GF-D8 (cell line): Measurements from ENCODE around the gene TCP1.
"Not testable (repeated sequence)": the region's sequence is repeated elsewhere in the genome, so short reads cannot be mapped to it uniquely, and the experiment has no call there.

Experiments
- DNase-seq: peaks from one replicate; lab custom pipeline; 2025; lab: John Stamatoyannopoulos, UW

The TCP1 gene

DNA sequence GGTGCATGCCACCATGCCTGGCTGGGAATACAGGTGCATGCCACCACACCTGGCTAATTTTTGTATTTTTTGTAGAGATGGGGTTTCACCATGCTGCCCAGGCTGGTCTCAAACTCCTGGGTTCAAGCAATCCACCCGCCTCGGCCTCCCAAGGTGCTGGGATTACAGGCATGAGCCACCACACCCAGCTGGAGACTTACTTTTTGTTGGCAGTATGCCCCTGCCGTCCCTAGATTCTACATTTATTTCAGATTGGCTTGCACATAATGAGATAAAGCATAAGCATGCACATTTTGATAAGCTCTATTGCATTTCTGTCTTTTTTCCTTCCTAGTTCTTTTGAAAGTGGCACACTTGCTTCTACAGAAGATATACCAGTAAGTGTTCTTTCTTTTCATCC is 27.4 kb upstream of the TCP1 start:
- not testable (repeated sequence) for DNase-seq

DNA sequence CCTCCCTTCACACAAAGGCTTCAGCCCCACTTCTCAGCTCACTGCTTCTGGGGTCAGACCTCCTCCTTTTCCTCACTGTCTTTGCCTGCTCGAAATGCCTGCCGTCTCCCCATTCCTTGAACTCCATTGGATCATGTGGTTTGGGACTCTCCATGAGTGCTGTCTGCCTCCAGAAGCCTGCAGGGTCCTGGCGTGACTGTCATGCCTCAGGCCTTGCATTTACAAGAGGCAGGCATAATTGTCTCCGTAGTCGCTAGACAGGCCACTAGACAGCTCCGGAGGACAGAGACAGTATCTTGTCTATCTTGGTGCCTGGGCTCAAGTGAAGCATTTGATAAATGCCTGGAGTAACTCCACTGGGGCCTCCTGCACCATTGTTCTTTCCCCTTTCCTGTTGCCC is 26.0 kb upstream of the TCP1 start:
- no peak for DNase-seq

DNA sequence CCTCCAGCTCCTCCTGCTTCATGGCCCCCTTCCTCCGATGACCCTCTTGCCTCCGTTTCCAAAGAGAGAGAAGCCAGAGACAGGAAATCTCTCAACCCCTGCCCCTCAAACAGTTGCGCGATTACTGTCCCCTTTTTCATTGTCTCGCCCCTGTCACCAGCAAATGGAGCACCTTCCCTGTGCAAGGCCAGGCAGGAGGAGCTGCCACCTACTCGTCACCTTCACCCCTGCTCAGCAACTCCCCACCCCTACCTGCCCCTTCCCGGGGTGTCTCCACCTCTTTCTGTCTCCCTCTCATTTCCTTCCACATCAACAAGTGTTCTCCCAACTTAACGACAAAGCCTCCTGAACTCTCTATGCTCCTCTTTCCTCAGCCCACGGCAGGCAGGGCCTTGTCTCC is 24.4 kb upstream of the TCP1 start:
- DNase-seq, result no peak

DNA sequence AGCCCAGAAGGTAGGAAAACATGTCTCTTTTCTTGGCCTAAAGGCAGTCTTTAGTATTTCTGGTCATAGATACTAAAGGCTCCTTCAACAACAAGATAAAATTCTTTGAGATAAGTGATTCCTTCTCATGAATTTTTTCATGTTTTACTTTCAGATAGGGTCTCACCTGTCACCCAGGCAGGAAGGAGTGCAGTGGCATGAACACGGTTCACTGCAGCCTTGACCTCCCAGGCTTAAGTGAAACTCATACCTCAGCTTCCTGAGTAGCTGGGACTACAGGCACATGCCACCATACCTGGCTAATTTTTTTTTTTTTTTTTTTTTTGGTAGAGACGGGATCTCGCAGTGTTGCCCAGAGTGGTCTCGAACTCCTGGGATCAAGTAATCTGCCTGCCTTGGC is 19.7 kb upstream of the TCP1 start:
- no peak for DNase-seq

DNA sequence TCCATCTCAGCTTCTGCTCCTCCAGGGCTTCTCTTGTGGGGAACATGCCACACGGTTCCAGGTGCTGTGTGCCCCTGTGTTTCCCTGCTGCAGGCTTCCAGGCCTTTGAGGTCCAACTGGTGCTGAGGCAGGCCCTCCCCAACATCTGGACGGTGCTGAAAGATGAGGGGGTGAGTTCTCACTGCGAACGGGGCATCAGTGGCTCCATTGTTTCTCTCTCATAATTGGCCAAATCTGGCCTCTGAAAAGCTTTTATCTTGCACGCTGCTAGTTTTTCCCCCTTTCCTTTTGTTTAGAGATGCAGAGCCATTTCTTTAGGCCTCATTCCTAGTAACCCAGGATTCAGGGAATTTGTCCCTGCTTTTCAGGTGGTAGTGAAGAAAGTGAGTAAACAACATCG is 19.2 kb upstream of the TCP1 start:
- DNase-seq, result no peak

DNA sequence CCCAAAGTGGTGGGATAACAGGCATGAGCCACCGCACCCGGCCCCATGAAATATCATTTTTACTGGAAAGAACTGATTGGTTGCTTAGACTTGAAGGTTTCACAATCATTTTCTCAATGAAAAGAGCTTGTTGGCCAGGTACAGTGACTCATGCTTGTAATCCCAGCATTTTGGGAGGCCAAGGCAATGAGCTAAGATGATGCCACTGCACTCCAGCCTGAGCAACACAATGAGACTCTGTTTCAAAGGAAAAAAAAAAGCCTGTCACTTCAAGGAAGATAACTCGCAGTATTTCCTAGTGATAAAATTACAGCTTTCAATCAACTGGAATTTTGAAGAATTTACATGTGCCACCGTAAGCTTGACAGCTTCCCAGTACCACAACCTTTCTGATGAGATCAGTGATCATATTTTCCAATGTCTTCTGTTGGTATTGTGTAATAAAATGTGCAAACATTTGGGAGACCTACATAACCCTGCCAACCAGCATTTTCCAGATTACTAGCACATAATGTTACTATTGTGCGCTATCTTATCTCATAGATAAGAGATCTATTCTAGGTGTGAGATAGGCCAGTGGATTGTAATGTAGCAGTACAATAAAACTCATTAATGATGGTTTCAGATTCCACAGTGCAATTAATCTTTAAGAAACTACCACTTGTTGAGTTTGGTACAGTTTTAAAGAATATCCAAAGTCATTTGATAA is 17.9 kb upstream of the TCP1 start:
- DNase-seq, result no peak

DNA sequence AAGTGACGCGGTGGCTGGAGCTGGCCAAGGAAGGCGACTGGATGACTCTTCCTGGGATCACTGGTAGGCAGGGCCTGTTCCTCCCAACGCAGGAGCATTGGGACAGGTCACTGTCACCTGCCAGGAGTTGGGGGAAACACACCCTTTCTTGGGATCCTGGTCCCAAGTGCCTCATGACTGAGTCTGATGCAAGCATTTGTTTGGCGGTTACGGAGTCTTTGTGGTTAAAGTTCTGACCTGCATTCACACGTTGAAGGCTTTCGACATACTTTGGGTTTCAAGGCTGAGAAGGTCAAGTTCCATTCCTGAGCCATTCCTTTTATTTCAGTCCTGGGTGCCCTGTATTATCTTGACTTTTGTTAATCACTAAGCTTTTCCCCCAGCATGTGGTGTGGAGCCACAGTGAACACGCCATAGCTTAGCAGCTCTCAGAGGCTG is 16.6 kb upstream of the TCP1 start:
- DNase-seq, result peak; percentile 52

DNA sequence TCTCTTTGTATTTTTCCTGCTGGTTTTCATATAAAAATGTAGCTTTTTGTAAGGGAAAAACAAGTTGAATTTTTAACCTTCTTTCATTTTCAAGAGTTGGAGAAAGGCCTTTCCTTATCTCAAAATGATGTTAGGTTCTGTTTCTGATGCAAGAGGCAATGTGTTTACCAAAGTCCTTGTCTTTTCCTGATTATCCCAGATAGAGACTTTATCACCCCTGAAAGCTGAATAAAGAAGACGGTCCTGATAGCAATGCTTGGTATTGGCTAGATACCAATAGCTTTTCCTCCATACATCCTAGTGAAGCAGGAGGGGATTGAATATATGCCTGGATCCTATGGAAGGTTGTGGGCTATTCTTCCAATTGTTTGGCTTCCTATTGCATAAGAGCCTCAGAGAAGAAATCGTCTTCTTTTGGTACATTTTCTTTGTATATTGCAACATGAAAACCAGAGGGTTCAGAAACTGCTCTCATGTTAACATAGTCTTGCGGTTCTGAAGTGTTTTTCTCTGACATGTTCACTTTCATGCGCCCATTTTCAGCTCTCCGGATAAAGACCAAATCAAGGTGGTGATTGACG is 16.1 kb upstream of the TCP1 start:
- DNase-seq, result no peak

DNA sequence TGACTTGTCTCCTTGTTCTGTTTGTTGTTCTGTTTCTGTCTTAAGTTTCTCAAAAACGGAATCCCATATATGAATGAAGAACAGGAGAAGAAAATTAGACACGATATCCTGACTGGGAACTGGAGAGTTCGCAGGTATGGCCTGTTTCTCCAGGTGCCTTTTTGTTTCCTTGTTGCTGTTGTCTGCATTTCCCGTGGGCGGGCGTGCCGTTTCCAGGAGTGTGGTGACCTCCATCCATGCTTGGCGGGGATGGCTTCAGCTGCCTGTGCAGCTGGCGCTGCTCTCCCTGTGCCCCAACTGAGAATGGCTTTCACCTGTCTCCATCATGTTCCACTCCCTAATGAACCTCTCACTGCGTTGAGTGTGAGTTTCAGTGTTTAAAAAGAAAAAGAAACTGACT is 15.1 kb upstream of the TCP1 start:
- no peak for DNase-seq

DNA sequence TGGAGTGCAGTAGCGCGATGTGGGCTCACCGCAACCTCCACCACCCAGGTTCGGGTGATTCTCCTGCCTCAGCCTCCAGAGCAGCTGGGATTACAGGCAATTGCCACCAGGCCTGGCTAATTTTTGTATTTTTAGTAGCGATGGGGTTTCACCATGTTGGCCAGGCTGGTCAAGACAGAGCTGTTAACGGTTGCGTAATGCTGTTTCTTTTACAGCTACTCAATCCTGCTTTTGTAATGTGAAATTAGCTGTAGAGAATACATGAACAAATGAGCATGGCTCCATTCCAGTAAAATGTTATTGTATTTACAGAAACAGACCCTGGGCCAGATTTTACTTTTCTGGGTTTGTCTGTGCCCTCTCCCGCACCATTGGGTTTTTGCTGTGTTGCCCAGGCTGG is 12.5 kb upstream of the TCP1 start:
- no peak for DNase-seq

DNA sequence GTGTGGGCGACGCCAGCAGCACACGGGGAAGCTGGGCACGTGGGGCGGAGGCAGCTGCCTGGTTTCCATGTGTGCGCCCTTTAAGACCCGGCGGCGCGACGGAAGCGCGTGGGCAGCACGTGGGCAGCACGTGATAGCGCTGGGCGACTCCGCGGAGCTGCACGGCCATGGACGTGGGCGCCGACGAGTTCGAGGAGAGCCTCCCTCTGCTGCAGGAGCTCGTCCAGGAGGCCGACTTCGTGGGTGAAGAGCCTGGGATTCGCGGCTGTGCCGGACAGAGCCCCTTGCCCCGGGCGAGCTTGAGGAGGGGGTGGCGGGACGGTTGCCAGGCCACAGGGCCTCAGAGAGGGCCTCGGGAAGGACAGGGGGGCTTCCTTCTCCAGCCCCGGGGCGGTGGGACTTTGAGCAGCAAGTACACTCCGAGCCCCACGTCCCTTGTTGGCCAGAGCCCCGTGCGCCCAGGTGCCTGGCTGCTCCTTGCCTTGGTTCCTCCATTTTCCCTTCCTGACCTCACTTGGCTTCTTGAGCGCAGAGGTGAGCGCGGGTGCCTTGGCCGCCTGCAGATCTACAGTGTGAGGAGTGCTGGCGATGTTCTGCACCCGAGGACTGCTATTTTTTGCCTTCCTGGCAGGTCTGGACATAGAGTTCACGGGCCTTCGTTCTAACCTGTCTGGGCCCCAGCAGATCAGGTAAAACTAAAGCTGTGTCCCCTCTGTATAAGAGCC is 10.9 kb upstream of the TCP1 start, which contains the start of gene PNLDC1:
TSS of gene PNLDC1 (plus strand) at position 136 of the 725 bp plus-strand sequence. CDS start at position 168, 32 bp downstream.
- no peak for DNase-seq

DNA sequence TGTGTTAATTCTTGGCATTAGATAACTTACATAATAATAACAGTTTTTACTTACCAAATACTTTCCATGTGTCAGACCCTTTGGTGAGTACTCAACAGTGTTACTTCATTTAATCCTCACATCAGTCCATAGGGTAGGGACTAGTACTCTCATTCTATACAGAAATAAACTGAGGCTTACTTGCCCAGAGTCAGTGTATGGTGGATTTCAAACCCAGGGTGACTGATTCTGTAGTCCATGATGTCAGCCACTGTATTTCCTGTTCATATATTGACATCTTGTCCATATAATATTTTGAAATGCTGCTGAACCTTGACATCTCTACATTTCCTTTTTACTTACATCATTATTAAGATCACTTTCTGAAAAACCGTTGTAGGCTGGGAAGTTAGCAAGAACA is 8.2 kb upstream of the TCP1 start:
- no peak for DNase-seq

DNA sequence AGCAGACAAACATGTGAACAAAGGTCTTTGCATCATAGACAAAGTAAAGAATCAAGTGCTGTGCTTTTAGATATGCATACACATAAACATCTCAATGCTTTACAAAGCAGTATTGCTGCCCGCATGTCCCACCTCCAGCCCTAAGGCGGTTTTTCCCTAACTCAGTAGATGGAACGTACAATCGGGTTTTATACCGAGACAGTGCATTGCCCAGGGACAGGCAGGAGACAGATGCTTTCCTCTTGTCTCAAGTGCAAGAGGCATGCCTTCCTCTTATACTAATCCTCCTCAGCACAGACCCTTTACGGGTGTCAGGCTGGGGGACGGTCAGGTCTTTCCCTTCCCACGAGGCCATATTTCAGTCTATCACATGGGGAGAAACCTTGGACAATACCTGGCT is 5.6 kb upstream of the TCP1 start:
- DNase-seq, result not testable (repeated sequence)

DNA sequence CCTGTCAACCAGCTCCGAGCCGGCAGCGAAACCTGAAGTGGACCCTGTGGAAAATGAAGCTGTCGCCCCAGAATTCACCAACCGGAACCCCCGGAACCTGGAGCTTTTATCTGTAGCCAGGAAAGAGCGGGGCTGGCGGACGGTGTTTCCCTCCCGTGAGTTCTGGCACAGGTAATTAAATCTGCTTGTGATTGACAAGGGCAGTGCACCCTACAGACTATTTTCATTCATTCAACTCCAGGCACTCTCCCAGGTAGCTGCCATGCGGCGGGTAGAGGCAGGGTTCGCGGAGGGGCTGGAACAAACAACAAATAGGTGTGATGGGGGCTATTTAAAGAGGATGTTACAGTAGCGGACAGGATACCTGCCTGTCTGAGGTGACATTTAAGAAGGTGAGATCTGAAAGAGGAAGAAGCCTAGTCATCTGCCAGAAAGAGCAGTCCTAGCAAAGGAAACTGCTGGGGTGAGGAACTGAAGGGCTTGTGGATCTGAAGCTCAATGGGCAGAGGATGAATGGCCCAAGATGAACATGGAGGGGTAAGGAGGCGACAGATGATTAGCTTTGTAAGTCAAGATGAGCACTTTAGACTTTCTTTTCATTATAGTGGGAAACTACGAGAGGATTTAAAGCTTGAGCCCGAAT is 1.7 kb upstream of the TCP1 start:
- DNase-seq, result no peak

DNA sequence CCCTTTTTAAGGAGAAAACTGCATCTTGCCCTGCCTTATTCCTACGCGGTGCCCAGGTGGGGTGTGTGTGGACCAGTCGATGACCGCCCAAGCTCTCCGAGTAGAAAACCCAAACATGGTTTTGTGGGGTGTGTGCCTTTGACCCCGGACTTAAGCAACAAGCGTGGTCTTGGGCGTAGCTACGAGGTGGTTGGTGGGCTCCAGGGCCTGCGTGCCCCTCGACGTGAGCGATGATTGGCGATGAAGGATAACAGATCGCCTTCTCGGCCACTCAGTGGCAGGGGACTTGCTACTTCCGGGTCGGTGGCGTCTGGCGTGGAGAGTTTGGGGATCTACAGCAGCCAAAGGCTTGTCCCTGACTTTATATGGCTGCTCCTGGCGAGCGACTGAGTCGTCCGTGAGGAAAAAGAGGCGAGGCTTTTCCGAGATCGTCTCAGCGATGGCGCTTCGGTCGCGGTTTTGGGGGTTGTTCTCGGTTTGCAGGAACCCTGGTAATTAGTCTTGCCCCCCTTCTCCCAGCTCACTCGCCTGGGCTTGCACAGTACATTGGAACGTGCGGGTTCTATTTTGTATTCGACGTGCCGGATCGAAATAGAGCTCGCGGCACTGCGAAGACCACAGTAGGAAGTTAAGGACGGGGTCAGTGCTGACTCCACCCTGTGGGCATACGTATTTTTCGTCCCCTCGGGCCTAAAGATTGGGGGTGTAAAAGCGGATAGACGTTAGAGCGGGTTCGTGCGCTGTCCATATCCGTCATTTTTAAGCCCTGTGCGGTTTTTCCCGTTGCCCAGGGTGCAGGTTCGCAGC is 950 bp upstream of the TCP1 start, which contains the start of gene MRPL18:
TSS of gene MRPL18 (plus strand) at position 319 of the 807 bp plus-strand sequence. CDS start at position 440, 121 bp downstream.
- DNase-seq, result peak; percentile 95

DNA sequence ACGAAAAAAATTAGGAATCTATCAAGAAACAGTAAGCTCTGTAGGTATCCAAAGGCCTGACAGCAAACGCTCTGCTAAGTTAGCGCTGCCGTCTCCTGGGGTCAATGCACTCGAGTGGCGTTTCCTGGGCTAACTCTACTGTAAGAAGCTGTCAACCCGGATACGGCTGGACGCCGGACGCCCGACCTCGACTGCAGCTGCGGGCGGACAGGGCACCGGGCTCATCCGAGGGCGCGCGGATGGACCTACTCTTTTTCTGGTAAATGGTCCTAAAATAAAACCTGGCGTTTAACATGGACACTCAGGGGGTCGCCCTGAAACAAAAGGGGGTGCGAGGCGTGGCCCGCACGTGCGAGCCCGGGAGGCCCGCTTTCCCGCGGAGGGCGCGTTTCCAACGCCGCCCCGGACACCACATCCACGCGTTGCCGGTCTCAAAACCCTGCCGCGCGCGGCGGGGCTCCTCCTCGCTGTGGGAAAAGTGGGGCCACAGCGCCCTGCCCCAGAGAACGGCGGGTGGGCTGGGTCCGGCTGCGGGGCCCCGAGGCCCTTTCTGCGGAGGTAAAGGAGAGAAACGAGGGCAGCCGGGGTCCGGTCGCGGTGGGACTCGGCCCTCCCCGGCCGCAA is 537 bp downstream of the TCP1 start:
- no peak for DNase-seq

DNA sequence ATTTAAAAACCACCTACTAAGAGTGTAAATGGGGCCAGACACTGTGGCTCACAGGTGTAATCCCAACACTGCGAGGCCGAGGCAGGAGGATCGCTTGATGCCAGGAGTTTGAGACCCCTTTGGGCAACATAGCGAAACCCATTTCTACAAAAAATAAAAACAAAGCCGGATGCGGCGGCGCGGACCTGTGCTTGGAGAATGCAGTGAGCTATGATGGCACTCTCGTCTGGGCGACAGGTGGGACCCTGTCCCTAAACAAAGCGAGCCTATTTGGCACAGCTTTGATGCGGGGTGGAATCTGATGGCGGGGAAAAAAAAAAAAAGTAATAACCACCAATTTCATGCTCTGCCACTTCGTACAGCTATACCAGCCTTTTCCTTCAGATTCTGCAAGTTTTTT is 1.1 kb downstream of the TCP1 start:
- no peak for DNase-seq

DNA sequence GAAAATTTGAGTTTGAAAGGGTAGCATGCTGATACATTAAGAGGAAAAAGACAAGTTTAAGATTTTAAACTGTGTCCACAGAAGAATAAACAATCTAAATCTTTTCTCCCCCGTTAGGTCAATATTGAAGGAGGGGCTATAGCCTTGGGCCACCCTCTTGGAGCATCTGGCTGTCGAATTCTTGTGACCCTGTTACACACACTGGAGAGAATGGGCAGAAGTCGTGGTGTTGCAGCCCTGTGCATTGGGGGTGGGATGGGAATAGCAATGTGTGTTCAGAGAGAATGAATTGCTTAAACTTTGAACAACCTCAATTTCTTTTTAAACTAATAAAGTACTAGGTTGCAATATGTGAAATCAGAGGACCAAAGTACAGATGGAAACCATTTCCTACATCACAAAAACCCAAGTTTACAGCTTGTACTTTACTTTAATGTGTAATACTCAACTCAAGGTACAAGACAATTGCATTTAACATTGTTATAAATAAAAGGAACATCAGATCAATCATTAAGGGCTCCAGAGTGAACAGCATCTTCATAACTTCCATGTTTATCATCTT is 10.8 kb downstream of the TCP1 start:
- no peak for DNase-seq

DNA sequence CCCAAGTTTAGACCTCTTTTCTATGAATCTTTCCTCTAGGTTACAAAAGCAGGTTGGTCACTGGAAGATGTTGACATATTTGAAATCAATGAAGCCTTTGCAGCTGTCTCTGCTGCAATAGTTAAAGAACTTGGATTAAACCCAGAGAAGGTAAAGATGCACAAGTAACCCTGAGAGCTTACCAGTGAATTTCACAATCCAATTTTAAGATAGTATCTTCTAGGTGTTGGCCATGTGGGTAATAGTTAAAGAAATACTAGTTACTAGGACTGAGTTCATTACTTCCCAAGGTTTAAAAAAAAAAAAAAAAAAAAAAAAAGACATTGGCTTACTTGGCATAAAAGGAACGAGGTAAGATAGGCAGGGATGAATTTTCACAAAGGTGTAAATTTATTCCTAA is 11.3 kb downstream of the TCP1 start:
- DNase-seq, result no peak

DNA sequence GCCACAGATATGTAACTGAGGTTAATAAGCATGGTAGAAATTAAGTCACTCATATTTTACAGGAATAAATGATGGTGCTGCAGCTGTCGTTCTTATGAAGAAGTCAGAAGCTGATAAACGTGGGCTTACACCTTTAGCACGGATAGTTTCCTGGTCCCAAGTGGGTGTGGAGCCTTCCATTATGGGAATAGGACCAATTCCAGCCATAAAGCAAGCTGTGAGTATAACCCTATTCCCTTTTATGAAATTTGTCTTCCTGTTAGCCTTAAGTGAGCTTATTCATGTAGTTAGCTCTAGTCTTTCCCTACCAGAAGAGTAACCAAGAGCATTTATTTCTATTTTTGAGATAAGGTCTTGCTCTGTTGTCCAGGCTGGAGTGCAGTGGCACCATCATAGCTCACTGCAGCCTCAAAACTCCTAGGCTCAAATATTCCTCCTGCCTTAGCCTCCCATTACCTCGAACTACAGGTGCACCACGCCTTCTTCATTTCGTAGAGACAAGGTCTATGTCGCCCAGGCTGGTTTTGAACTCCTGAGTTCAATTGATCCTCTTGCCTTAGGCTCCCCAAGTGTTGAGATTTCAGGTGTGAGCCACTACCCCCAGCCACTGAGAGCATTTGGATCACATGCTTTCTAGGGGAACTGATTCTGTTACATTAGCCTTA is 12.0 kb downstream of the TCP1 start:
- no peak for DNase-seq
